HEK293T (cell line): Measurements from ENCODE around the gene TNFRSF11A.

ENCODE experiments used
- CTCF ChIA-PET: fragments of 350-600 bp; formaldehyde crosslinking; extraction: SDS; loops from one replicate; lab custom pipeline; 2021; ENCODE audit warnings: antibody characterized with exemption, inconsistent platforms; lab: Yijun Ruan, JAX
- POLR2A ChIA-PET: fragments of 350-600 bp; formaldehyde crosslinking; extraction: SDS; loops from one replicate; lab custom pipeline; 2020; ENCODE audit warnings: antibody characterized with exemption, inconsistent platforms; lab: Yijun Ruan, JAX
- DNase-seq: peaks from one replicate; pipeline ENCODE4 v3.0.0; 2012; ENCODE audit warnings: mixed read lengths; ENCODE audit errors: extremely low spot score
- ARNT ChIP-seq: fragments of 450-650 bp; IDR thresholded peaks from 2 replicates; pipeline ENCODE4 v1.6.1; 2017; ENCODE audit warnings: mild to moderate bottlenecking
- BHLHE40 ChIP-seq: fragments of 450-650 bp; IDR thresholded peaks from 2 replicates; pipeline ENCODE4 v1.6.1; 2016; ENCODE audit warnings: mild to moderate bottlenecking, moderate library complexity, borderline replicate concordance
- CTBP1 ChIP-seq: fragments of 450-650 bp; IDR thresholded peaks from 2 replicates; pipeline ENCODE4 v1.6.1; 2016; ENCODE audit warnings: borderline replicate concordance
- ELF4 ChIP-seq: fragments of 450-650 bp; IDR thresholded peaks from 2 replicates; pipeline ENCODE4 v1.6.1; 2017; ENCODE audit warnings: antibody characterized with exemption
- FOXA1 ChIP-seq: fragments of 450-650 bp; IDR thresholded peaks from 2 replicates; pipeline ENCODE4 v1.6.1; 2016; ENCODE audit warnings: mild to moderate bottlenecking
- FOXK2 ChIP-seq: fragments of 450-650 bp; IDR thresholded peaks from 2 replicates; pipeline ENCODE4 v1.6.1; 2016; ENCODE audit warnings: mild to moderate bottlenecking
- FOXM1 ChIP-seq: fragments of 450-650 bp; IDR thresholded peaks from 2 replicates; pipeline ENCODE4 v1.6.1; 2017; ENCODE audit warnings: mild to moderate bottlenecking, borderline replicate concordance
- HDGF ChIP-seq: fragments of 450-650 bp; IDR thresholded peaks from 2 replicates; pipeline ENCODE4 v1.6.1; 2017; ENCODE audit warnings: antibody characterized with exemption, borderline replicate concordance
- L3MBTL2 ChIP-seq: fragments of 450-650 bp; conservative IDR thresholded peaks from 2 replicates; pipeline ENCODE4 v1.6.1; 2016; ENCODE audit warnings: mild to moderate bottlenecking
- LEF1 ChIP-seq: fragments of 450-650 bp; IDR thresholded peaks from 2 replicates; pipeline ENCODE4 v1.6.1; 2017; ENCODE audit warnings: mild to moderate bottlenecking, borderline replicate concordance
- NFRKB ChIP-seq: fragments of 450-650 bp; IDR thresholded peaks from 2 replicates; pipeline ENCODE4 v1.6.1; 2016; ENCODE audit warnings: mild to moderate bottlenecking, moderate library complexity
- PKNOX1 ChIP-seq: fragments of 450-650 bp; IDR thresholded peaks from 2 replicates; pipeline ENCODE4 v1.6.1; 2016
- SP1 ChIP-seq: fragments of 450-650 bp; IDR thresholded peaks from 2 replicates; pipeline ENCODE4 v1.6.1; 2017
- SUZ12 ChIP-seq: fragments of 450-650 bp; IDR thresholded peaks from 2 replicates; pipeline ENCODE4 v1.6.1; 2016; ENCODE audit warnings: mild to moderate bottlenecking
- TARDBP ChIP-seq: fragments of 450-650 bp; IDR thresholded peaks from 2 replicates; pipeline ENCODE4 v1.6.1; 2016
- ZNF384 ChIP-seq: fragments of 450-650 bp; IDR thresholded peaks from 2 replicates; pipeline ENCODE4 v1.6.1; 2016

Gene TNFRSF11A

GRCh38 chr18:62281684-62282083, 43.4 kb upstream of the TNFRSF11A start:
- CTCF ChIA-PET = no interaction called here
- no peak for DNase-seq

GRCh38 chr18:62282188-62282629, 42.9 kb upstream of the TNFRSF11A start:
- ChIA-PET POLR2A (no interaction called here), CTCF (no interaction called here)
- TF ChIP-seq TARDBP (no peak), SP1 (no peak), PKNOX1 (no peak), FOXK2 (no peak), ZNF384 (no peak), NFRKB (no peak), HDGF (no peak), LEF1 (no peak), FOXA1 (no peak), SUZ12 (no peak), ELF4 (no peak), ARNT (no peak), FOXM1 (no peak), BHLHE40 (no peak)
- DNase-seq = no peak

More at GRCh38 chr18:62281684-62282083, 43.4 kb upstream of the TNFRSF11A start:
- POLR2A ChIA-PET = no interaction called here
- TF ChIP-seq BHLHE40 (no peak), NFRKB (no peak), PKNOX1 (no peak), L3MBTL2 (no peak), TARDBP (no peak), FOXA1 (no peak), ELF4 (no peak), ZNF384 (no peak), FOXK2 (no peak), SUZ12 (no peak), FOXM1 (no peak)

GRCh38 chr18:62284637-62285036, 40.5 kb upstream of the TNFRSF11A start:
- CTCF ChIA-PET = interaction anchor here (1.0 kb wide), 1 partner anchor 18 kb away, joined by 3 read pairs; no protein-coding TSS in a partner anchor
- POLR2A ChIA-PET = no interaction called here
- DNase-seq = no peak
- no peak for TF ChIP-seq PKNOX1
- no peak for TF ChIP-seq L3MBTL2
- no peak for TF ChIP-seq CTBP1
- TF ChIP-seq TARDBP = no peak
- no peak for TF ChIP-seq ARNT
- TF ChIP-seq SUZ12 = no peak
- TF ChIP-seq BHLHE40 = no peak
- no peak for TF ChIP-seq LEF1
- TF ChIP-seq ELF4 = no peak
- TF ChIP-seq ZNF384 = no peak
- no peak for TF ChIP-seq HDGF
- TF ChIP-seq FOXA1 = no peak
- no peak for TF ChIP-seq FOXK2
- TF ChIP-seq FOXM1 = no peak

GRCh38 chr18:62285281-62285680, 39.8 kb upstream of the TNFRSF11A start:
- TF ChIP-seq BHLHE40 (no peak), HDGF (no peak), FOXA1 (no peak), SUZ12 (no peak), PKNOX1 (no peak), ARNT (no peak), LEF1 (no peak), ELF4 (no peak), ZNF384 (no peak)
- ChIA-PET CTCF (interaction anchor here (1.0 kb wide), 1 partner anchor 18 kb away, joined by 3 read pairs; no protein-coding TSS in a partner anchor), POLR2A (no interaction called here)

GRCh38 chr18:62287781-62288664, 37.1 kb upstream of the TNFRSF11A start:
- CTCF ChIA-PET = no interaction called here
- no peak for DNase-seq
- POLR2A ChIA-PET = interaction anchor here (0.6 kb wide), 1 partner anchor 818 kb away, joined by 5 read pairs; no protein-coding TSS in a partner anchor
- TF ChIP-seq SP1 (no peak), PKNOX1 (no peak), FOXM1 (no peak), CTBP1 (no peak), L3MBTL2 (no peak)

More at GRCh38 chr18:62285281-62285680, 39.8 kb upstream of the TNFRSF11A start:
- no peak for DNase-seq
